SK-N-SH treated with all-trans-retinoic acid at 6 μM for 48 hours (cell line): ENCODE measurements around the gene GPATCH2.

ENCODE experiments used
- ESRRG ChIP-seq: fragments of 250-450 bp; sonication (Bioruptor Pico); IDR thresholded peaks from 2 replicates; pipeline ENCODE4 v1.6.1; 2021; ENCODE audit warnings: mild to moderate bottlenecking
- OSR1 ChIP-seq: fragments of 250-450 bp; sonication (Bioruptor Pico); IDR thresholded peaks from 2 replicates; pipeline ENCODE4 v1.8.0; 2022; ENCODE audit warnings: moderate library complexity, mild to moderate bottlenecking, inconsistent platforms
- TOX ChIP-seq: fragments of 250-450 bp; sonication (Bioruptor Pico); IDR thresholded peaks from 2 replicates; pipeline ENCODE4 v1.8.0; 2021; ENCODE audit warnings: mild to moderate bottlenecking, moderate library complexity, borderline replicate concordance
- ZFP3 ChIP-seq: fragments of 250-450 bp; sonication (Bioruptor Pico); IDR thresholded peaks from 2 replicates; pipeline ENCODE4 v1.5.0; 2020; ENCODE audit warnings: mild to moderate bottlenecking, moderate library complexity
- ZNF565 ChIP-seq: fragments of 450-650 bp; formaldehyde crosslinking; conservative IDR thresholded peaks from 2 replicates; pipeline ENCODE4 v1.5.0; 2020; ENCODE audit warnings: low read depth, mild to moderate bottlenecking, moderate library complexity
- TF ChIP-seq, protein P1 (sequence below): fragments of 250-450 bp; sonication (Bioruptor Pico); IDR thresholded peaks from 2 replicates; pipeline ENCODE4 v1.5.1; 2020; ENCODE audit warnings: low read depth, mild to moderate bottlenecking, moderate library complexity

DNA sequence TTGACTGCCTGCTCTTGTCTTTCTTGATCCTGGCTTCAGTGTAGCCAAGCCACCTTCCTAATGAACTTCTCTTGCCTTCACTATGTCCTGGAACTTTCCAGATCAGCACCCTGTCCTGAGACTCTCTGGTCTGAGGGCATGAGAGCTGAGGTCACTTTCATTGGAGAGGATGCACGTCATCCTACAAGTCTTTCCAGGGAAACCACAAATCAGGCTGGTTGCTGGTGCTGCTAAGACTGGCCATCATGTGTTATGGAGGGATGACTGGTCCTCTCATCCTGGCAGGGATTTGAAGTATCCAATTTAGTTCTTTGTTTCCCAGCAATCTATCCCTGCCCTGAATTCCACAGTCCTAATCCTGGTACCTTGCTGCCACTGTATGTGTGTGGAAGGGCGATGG is 228.6 kb downstream of the GPATCH2 start:
- TF ChIP-seq TOX (CRISPR knock-in tag) (no peak), ESRRG (CRISPR knock-in tag) (no peak), ZNF565 (CRISPR knock-in tag) (no peak), ZFP3 (no peak), OSR1 (CRISPR knock-in tag) (no peak)
- TF ChIP-seq, protein P1, sequence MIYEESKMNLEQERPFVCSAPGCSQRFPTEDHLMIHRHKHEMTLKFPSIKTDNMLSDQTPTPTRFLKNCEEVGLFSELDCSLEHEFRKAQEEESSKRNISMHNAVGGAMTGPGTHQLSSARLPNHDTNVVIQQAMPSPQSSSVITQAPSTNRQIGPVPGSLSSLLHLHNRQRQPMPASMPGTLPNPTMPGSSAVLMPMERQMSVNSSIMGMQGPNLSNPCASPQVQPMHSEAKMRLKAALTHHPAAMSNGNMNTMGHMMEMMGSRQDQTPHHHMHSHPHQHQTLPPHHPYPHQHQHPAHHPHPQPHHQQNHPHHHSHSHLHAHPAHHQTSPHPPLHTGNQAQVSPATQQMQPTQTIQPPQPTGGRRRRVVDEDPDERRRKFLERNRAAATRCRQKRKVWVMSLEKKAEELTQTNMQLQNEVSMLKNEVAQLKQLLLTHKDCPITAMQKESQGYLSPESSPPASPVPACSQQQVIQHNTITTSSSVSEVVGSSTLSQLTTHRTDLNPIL (CRISPR knock-in tag), result no peak
